GM03348 (cell line): ENCODE data around the gene ANKFN1.

Source experiments
- DNase-seq: peaks from one replicate; pipeline ENCODE4 v3.0.0; 2012; ENCODE audit warnings: low spot score

ANKFN1 gene

GRCh38 chr17:56152874-56153602, at the start of gene ANKFN1:
ANKFN1 (plus strand) TSS chr17:56153475; CDS start chr17:56212668, 59,193 bp downstream.
- no peak for DNase-seq

GRCh38 chr17:56108811-56109284, 44.4 kb upstream of the ANKFN1 start:
- DNase-seq = no peak

GRCh38 chr17:56109836-56110235, 43.4 kb upstream of the ANKFN1 start:
- DNase-seq = no peak

GRCh38 chr17:56110463-56111135, 42.7 kb upstream of the ANKFN1 start:
- DNase-seq = no peak

- DNase-seq = peak; percentile 72
Measured at GRCh38 chr17:56111706-56112485, 41.4 kb upstream of the ANKFN1 start.

GRCh38 chr17:56113486-56113885, 39.8 kb upstream of the ANKFN1 start:
- no peak for DNase-seq

- DNase-seq = no peak
Measured at GRCh38 chr17:56114469-56114868, 38.8 kb upstream of the ANKFN1 start.

GRCh38 chr17:56119191-56119590, 34.1 kb upstream of the ANKFN1 start:
- DNase-seq = no peak

- no peak for DNase-seq
Measured at GRCh38 chr17:56119936-56120335, 33.3 kb upstream of the ANKFN1 start.

GRCh38 chr17:56121191-56122051, 31.9 kb upstream of the ANKFN1 start:
- DNase-seq = no peak

- DNase-seq = peak; percentile 63
Measured at GRCh38 chr17:56125830-56126819, 27.1 kb upstream of the ANKFN1 start.

GRCh38 chr17:56130026-56130425, 23.2 kb upstream of the ANKFN1 start:
- no peak for DNase-seq

- DNase-seq = no peak
Measured at GRCh38 chr17:56130631-56131030, 22.6 kb upstream of the ANKFN1 start.

GRCh38 chr17:56131431-56131830, 21.8 kb upstream of the ANKFN1 start:
- no peak for DNase-seq

- DNase-seq = peak; percentile 11
Measured at GRCh38 chr17:56136301-56136700, 17.0 kb upstream of the ANKFN1 start.

GRCh38 chr17:56141046-56141839, 12.0 kb upstream of the ANKFN1 start:
- peak; percentile 63 for DNase-seq

GRCh38 chr17:56142325-56142724, 10.9 kb upstream of the ANKFN1 start:
- peak; percentile 68 for DNase-seq

- no peak for DNase-seq
Measured at GRCh38 chr17:56142781-56143180, 10.5 kb upstream of the ANKFN1 start.

- DNase-seq = no peak
Measured at GRCh38 chr17:56144223-56144622, 9.1 kb upstream of the ANKFN1 start.

- DNase-seq = no peak
Measured at GRCh38 chr17:56146534-56146933, 6.7 kb upstream of the ANKFN1 start.
